HepG2 (cell line): Measurements from ENCODE around the gene ANTXRL. TPM values are rescaled to one million over a fixed set of nuclear protein-coding genes. Genes with fewer than 3 reads are reported as not detected.

ENCODE experiments used
- DMAP1 ChIP-seq: IDR thresholded peaks from 2 replicates; pipeline ENCODE4 v1.6.1; 2016
- SUZ12 ChIP-seq: fragments of 150-350 bp; IDR thresholded peaks from 2 replicates; pipeline ENCODE4 v1.6.1; 2014; ENCODE audit warnings: low read depth, low read length
- TCF7 ChIP-seq: sonication (generic); IDR thresholded peaks from 2 replicates; pipeline ENCODE4 v1.6.1; 2016; ENCODE audit warnings: antibody characterized with exemption, low read depth
- ZNF747 ChIP-seq: sonication (generic); formaldehyde crosslinking; IDR thresholded peaks from 2 replicates; pipeline ENCODE4 v1.8.1; 2023; ENCODE audit warnings: missing genetic modification reagents, mild to moderate bottlenecking, borderline replicate concordance
- polyA plus RNA-seq, 8 experiments: library from polyadenylated mRNA; depleted of rRNA in 3 of 8; stranded (reverse) in 7 of 8; unstranded in 1 of 8; fragments of >200 nt; fragmentation: Illumina TruSeq in 4 of 8; extraction: Trizol in 4 of 8; gene quantifications; 2 replicates each; pipeline versions ENCODE4 v1.2.1 to v1.2.3, GENCODE V29; 2011 to 2016; ENCODE audit warnings: low read depth in 4 of 8, missing spikeins in 1 of 8, mixed read lengths in 1 of 8; ENCODE audit not compliant: insufficient read depth in 1 of 8
- total RNA-seq, 5 experiments: library from RNA; depleted of rRNA; stranded (reverse); fragments of >200 nt; fragmentation: Illumina TruSeq; extraction: Trizol; gene quantifications; 2 replicates each; pipeline ENCODE4 v1.2.3, GENCODE V29; 2016; ENCODE audit warnings: low read depth in 1 of 5
- TF ChIP-seq, protein P1 (sequence below): sonication (generic); formaldehyde crosslinking; IDR thresholded peaks from 2 replicates; pipeline ENCODE4 v1.4.0; 2020; ENCODE audit warnings: missing genetic modification reagents

ANTXRL gene
- total and polyA plus RNA-seq, 2 of the 13 experiments (the other 11 are each of a cell fraction or from before 2014, with no cell fraction given): not detected

DNA sequence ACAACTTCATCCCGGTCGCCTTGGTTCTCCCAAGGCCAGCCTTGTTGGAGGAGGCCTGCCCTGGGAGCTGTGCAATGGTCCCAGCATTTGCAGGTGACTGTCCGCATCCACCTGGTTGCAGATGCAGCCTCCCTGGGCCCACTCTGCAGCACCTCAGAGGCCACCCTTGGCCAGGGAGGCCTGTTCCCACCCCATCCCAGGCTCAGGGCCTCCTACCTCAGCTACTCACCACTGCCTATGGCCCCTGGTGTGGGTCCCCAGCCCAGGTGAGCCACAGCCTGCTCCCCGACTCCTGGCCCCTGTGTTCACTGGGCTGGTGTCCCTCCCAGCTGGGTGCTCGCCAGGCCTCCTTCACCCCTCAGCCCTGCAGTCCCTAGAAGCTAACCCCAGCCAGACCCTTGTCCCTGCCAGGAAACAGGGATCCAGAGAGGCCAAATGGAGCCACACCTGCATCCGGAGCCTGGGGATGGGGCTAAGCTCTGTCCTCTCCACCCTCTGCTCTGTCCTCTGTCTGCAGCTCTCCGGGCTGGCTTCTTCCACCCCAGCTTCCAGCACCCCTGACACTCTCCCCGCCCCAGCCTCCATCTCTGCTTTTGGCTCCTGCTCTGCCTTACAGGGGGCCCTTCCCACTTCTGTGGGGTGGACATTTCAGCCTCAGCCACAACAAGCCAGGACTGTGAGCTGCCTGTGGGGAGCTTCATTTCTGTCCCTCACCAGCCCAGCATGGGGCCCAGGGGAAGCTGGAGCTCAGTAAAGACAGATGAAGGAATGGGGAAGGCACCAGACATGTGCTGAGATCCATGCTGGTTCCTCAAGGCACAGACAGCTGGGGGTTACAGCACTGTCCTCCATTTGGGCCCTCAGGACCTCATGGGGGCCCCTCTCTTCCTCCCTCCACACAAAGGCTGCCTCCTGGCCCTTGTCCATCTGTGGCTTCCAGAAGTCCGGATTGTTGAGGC is 35.6 kb upstream of the ANTXRL start (continued):
- TF ChIP-seq, protein P1, sequence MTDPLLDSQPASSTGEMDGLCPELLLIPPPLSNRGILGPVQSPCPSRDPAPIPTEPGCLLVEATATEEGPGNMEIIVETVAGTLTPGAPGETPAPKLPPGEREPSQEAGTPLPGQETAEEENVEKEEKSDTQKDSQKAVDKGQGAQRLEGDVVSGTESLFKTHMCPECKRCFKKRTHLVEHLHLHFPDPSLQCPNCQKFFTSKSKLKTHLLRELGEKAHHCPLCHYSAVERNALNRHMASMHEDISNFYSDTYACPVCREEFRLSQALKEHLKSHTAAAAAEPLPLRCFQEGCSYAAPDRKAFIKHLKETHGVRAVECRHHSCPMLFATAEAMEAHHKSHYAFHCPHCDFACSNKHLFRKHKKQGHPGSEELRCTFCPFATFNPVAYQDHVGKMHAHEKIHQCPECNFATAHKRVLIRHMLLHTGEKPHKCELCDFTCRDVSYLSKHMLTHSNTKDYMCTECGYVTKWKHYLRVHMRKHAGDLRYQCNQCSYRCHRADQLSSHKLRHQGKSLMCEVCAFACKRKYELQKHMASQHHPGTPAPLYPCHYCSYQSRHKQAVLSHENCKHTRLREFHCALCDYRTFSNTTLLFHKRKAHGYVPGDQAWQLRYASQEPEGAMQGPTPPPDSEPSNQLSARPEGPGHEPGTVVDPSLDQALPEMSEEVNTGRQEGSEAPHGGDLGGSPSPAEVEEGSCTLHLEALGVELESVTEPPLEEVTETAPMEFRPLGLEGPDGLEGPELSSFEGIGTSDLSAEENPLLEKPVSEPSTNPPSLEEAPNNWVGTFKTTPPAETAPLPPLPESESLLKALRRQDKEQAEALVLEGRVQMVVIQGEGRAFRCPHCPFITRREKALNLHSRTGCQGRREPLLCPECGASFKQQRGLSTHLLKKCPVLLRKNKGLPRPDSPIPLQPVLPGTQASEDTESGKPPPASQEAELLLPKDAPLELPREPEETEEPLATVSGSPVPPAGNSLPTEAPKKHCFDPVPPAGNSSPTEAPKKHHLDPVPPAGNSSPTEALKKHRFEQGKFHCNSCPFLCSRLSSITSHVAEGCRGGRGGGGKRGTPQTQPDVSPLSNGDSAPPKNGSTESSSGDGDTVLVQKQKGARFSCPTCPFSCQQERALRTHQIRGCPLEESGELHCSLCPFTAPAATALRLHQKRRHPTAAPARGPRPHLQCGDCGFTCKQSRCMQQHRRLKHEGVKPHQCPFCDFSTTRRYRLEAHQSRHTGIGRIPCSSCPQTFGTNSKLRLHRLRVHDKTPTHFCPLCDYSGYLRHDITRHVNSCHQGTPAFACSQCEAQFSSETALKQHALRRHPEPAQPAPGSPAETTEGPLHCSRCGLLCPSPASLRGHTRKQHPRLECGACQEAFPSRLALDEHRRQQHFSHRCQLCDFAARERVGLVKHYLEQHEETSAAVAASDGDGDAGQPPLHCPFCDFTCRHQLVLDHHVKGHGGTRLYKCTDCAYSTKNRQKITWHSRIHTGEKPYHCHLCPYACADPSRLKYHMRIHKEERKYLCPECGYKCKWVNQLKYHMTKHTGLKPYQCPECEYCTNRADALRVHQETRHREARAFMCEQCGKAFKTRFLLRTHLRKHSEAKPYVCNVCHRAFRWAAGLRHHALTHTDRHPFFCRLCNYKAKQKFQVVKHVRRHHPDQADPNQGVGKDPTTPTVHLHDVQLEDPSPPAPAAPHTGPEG (CRISPR knock-in tag): no peak
- TF ChIP-seq ZNF747 (CRISPR knock-in tag) (no peak), SUZ12 (no peak), DMAP1 (no peak), TCF7 (no peak)
